MCF 10A (cell line): ENCODE results near the gene UNG. TPM values are rescaled to one million over a fixed set of nuclear protein-coding genes. Genes with fewer than 3 reads are reported as not detected.
A peak's percentile ranks its signal among the peaks of the same experiment; 100 is the strongest.
"Not testable (repeated sequence)": the region's sequence is repeated elsewhere in the genome, so short reads cannot be mapped to it uniquely, and the experiment has no call there.

Experiments used
- BruUV-seq: library from RNA; stranded (reverse); fragments of 400-500 nt; replicated peaks from 2 replicates; lab custom pipeline; 2021; lab: Mats Ljungman, UMichigan
- CTCF ChIA-PET: fragments of 300-600 bp; sonication (Branson Sonifier 250); formaldehyde crosslinking; extraction: SDS; loops from one replicate; lab custom pipeline; 2021; ENCODE audit warnings: antibody characterized with exemption, inconsistent platforms; lab: Yijun Ruan, JAX
- POLR2A ChIA-PET: fragments of 300-600, 350-650 bp; sonication (Branson Sonifier 250); formaldehyde crosslinking; extraction: SDS; loops from one replicate; lab custom pipeline; 2020; ENCODE audit warnings: antibody characterized with exemption, inconsistent platforms; lab: Yijun Ruan, JAX
- DNase-seq: peaks from one replicate; pipeline ENCODE4 v3.0.0-alpha.2; 2018; ENCODE audit not compliant: unreplicated experiment
- H3K27ac Mint-ChIP-seq: one replicate; pipeline ENCODE4 v1.8.0; 2022; ENCODE audit warnings: mild to moderate bottlenecking, low read depth, mixed read lengths; ENCODE audit not compliant: unreplicated experiment
- H3K27me3 Mint-ChIP-seq: one replicate; pipeline ENCODE4 v1.8.0; 2022; ENCODE audit warnings: mixed read lengths; ENCODE audit not compliant: insufficient read depth, unreplicated experiment
- H3K36me3 Mint-ChIP-seq: one replicate; pipeline ENCODE4 v1.8.0; 2022; ENCODE audit warnings: mild to moderate bottlenecking, moderate library complexity, mixed read lengths; ENCODE audit not compliant: insufficient read depth, unreplicated experiment
- H3K4me1 Mint-ChIP-seq: one replicate; pipeline ENCODE4 v1.8.0; 2022; ENCODE audit warnings: mixed read lengths; ENCODE audit not compliant: insufficient read depth, unreplicated experiment
- H3K4me3 Mint-ChIP-seq: one replicate; pipeline ENCODE4 v1.8.0; 2022; ENCODE audit warnings: mild to moderate bottlenecking, moderate library complexity, mixed read lengths; ENCODE audit not compliant: unreplicated experiment
- H3K9me3 Mint-ChIP-seq: one replicate; pipeline ENCODE4 v1.8.0; 2022; ENCODE audit warnings: mixed read lengths; ENCODE audit not compliant: unreplicated experiment
- CTCF ChIP-seq: fragments of 200-600 bp; IDR thresholded peaks from one replicate; pipeline ENCODE4 v1.8.0; 2022; ENCODE audit warnings: antibody characterized with exemption, mild to moderate bottlenecking; ENCODE audit not compliant: unreplicated experiment
- intact Hi-C: fragments of 100-400 bp; cut with micrococcal nuclease; formaldehyde crosslinking; loops from 2 replicates; pipeline ENCODE4 v1.14.1; 2022
- total RNA-seq: library from RNA; stranded (reverse); gene quantifications from 2 replicates; pipeline ENCODE4 v1.2.3, GENCODE V29; 2022

UNG gene
- total RNA-seq, 1 experiment from 2014 or later, result 13.8 TPM

- POLR2A ChIA-PET, result interaction anchor here (0.5 to 1.7 kb wide), 8 partner anchors 9 to 492 kb away, joined by 3 to 9 read pairs (median 6); partner anchors contain the start of genes SART3, SSH1 and UNG
- intact Hi-C loops, result no loop called here
- H3K27me3 Mint-ChIP-seq, result no peaks in the 10 kb centered on the region
- CTCF ChIA-PET, result no interaction called here
- H3K4me1 Mint-ChIP-seq, result peaks cover 6% of the 10 kb centered on the region
- TF ChIP-seq CTCF, result no peak
- peaks cover 14% of the 10 kb centered on the region for H3K36me3 Mint-ChIP-seq
- peak; percentile 76 for DNase-seq
- H3K4me3 Mint-ChIP-seq, result peak within 1 kb of the TSS; percentile 86
- BruUV-seq, result no TSS peak
- no peaks in the 10 kb centered on the region for H3K9me3 Mint-ChIP-seq
- H3K27ac Mint-ChIP-seq, result peak within 1 kb of the TSS; percentile 90
Observed at GRCh38 chr12:109052414-109053323, 44.7 kb upstream of the UNG start, which contains the start of gene USP30. Gene USP30 (plus strand): TSS chr12:109052576. CDS start chr12:109052679, 103 bp downstream.

DNA sequence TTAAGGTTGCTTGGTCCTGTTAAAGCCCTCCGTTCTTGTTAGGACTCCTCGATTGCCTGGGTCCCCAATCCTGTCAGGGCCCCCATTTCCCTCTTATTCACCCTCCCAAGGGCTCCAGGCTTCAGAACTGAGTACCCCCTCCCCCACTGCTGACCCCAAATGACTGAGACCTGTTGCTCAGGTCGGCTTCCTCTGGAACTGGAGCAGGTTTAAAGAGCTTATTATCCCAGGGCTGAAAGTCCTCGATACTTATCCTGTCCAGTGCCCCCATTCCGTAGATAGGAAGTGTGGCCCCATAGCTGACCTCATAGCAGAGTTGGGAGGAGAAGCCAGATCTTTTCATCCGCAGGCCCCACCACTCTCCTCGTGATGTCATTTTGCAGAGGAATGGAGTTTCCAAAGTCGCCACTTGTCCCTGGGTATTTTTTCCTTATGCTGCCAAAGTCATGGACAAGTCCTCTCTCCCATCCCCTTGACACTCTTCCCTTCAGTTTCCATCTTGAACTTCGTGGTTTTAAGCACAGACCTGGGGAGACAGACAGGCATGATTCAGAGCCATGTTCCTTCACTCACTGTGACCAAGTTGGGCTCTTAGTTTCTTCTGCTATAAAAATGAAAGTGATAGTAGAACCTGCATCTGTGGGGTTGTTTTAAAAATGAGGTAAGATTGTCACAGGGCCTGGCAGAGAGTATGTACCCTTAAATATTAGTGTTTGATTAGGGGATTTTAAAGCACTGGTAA, 43.8 kb upstream of the UNG start:
- ChIA-PET CTCF (interaction anchor here (0.6 to 1.3 kb wide), 3 partner anchors 8 to 421 kb away, joined by 3 to 5 read pairs (median 3); no protein-coding TSS in a partner anchor), POLR2A (interaction anchor here (0.8 kb wide), 1 partner anchor 10 kb away, joined by 3 read pairs; no protein-coding TSS in a partner anchor)
- no peaks in the 10 kb centered on the region for H3K27me3 Mint-ChIP-seq
- TF ChIP-seq CTCF, result no peak
- no peaks in the 10 kb centered on the region for H3K9me3 Mint-ChIP-seq
- BruUV-seq, result TSS peak; percentile 32
- DNase-seq, result peak; percentile 0
- H3K27ac Mint-ChIP-seq, result peak overlapping the region; percentile 90
- peaks cover 6% of the 10 kb centered on the region for H3K4me1 Mint-ChIP-seq
- H3K36me3 Mint-ChIP-seq, result peaks cover 23% of the 10 kb centered on the region
- intact Hi-C loops, result no loop called here
- peak overlapping the region; percentile 86 for H3K4me3 Mint-ChIP-seq

GRCh38 chr12:109054124-109054513, 43.3 kb upstream of the UNG start:
- peak overlapping the region; percentile 86 for H3K4me3 Mint-ChIP-seq
- CTCF ChIA-PET, result interaction anchor here (0.6 to 1.3 kb wide), 3 partner anchors 9 to 420 kb away, joined by 3 to 5 read pairs (median 3); no protein-coding TSS in a partner anchor
- H3K4me1 Mint-ChIP-seq, BruUV-seq, intact Hi-C loops, H3K9me3 Mint-ChIP-seq, DNase-seq, H3K27me3 Mint-ChIP-seq: not testable (repeated sequence)
- POLR2A ChIA-PET, result interaction anchor here (0.8 kb wide), 1 partner anchor 9 kb away, joined by 3 read pairs; no protein-coding TSS in a partner anchor
- H3K36me3 Mint-ChIP-seq, result peaks cover 25% of the 10 kb centered on the region
- peak overlapping the region; percentile 90 for H3K27ac Mint-ChIP-seq

DNA sequence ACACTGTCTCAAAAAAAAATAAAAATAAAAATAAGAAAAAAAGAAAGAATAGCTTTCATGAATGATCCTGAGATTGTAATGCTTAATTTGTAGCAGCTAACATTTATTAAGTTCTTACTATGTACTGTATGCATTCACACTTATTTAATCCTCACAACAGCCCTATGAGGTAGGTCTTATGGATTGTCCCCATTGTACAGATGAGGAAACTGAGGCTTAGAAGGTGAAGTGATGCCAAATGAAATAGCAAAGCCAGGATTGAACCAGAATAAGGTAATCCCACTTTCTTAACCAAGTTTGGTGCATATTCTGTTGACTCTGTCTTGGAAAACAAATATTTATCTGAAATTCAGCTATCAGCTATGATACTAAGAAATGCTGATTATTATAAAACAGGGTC, 42.9 kb upstream of the UNG start:
- POLR2A ChIA-PET, result interaction anchor here (0.8 kb wide), 1 partner anchor 9 kb away, joined by 3 read pairs; no protein-coding TSS in a partner anchor
- no peak for TF ChIP-seq CTCF
- Mint-ChIP-seq H3K9me3 (no peaks in the 10 kb centered on the region), H3K36me3 (peaks cover 25% of the 10 kb centered on the region), H3K4me1 (peaks cover 6% of the 10 kb centered on the region), H3K27ac (no peak overlapping the region), H3K4me3 (no peak overlapping the region), H3K27me3 (no peaks in the 10 kb centered on the region)
- no peak for DNase-seq
- CTCF ChIA-PET, result interaction anchor here (1.2 to 1.3 kb wide), 2 partner anchors 9 to 40 kb away, joined by 3 to 5 read pairs; no protein-coding TSS in a partner anchor
- intact Hi-C loops, result no loop called here
- no TSS peak for BruUV-seq
